HG03342 (cell line): Measurements from ENCODE around the gene NDST4.
A peak's percentile ranks its signal among the peaks of the same experiment; 100 is the strongest.

Experiments
- ATAC-seq: cut with Tn5 transposase; IDR thresholded peaks from one replicate; pipeline ENCODE4 v1.9.1; 2021; ENCODE audit warnings: mild to moderate bottlenecking, moderate library complexity; ENCODE audit not compliant: unreplicated experiment

Gene NDST4

GRCh38 chr4:114921191-114921590 is 192.2 kb downstream of the NDST4 start:
- no peak for ATAC-seq

- ATAC-seq, result no peak
Measured at GRCh38 chr4:114911111-114911510, 202.3 kb downstream of the NDST4 start.

- no peak for ATAC-seq
Measured at GRCh38 chr4:114907568-114907967, 205.9 kb downstream of the NDST4 start.

GRCh38 chr4:114905017-114905416 is 208.4 kb downstream of the NDST4 start:
- ATAC-seq, result no peak

- no peak for ATAC-seq
Measured at GRCh38 chr4:114900934-114901333, 212.5 kb downstream of the NDST4 start.

GRCh38 chr4:114890773-114891172 is 222.6 kb downstream of the NDST4 start:
- no peak for ATAC-seq

GRCh38 chr4:114886761-114887160 is 226.7 kb downstream of the NDST4 start:
- no peak for ATAC-seq

- ATAC-seq, result no peak
Measured at GRCh38 chr4:114883641-114884040, 229.8 kb downstream of the NDST4 start.

GRCh38 chr4:114879916-114880669 is 233.3 kb downstream of the NDST4 start:
- no peak for ATAC-seq

GRCh38 chr4:114875630-114876029 is 237.8 kb downstream of the NDST4 start:
- ATAC-seq, result no peak

GRCh38 chr4:114874321-114874720 is 239.1 kb downstream of the NDST4 start:
- ATAC-seq, result no peak

- ATAC-seq, result no peak
Measured at GRCh38 chr4:114870987-114871386, 242.4 kb downstream of the NDST4 start.

- ATAC-seq, result peak; percentile 62
Measured at GRCh38 chr4:114866901-114867670, 246.3 kb downstream of the NDST4 start.

- no peak for ATAC-seq
Measured at GRCh38 chr4:114864060-114864459, 249.4 kb downstream of the NDST4 start.

GRCh38 chr4:114860786-114861185 is 252.6 kb downstream of the NDST4 start:
- ATAC-seq, result no peak

- no peak for ATAC-seq
Measured at GRCh38 chr4:114857831-114858230, 255.6 kb downstream of the NDST4 start.

GRCh38 chr4:114839986-114840385 is 273.4 kb downstream of the NDST4 start:
- ATAC-seq, result no peak

- ATAC-seq, result no peak
Measured at GRCh38 chr4:114830628-114831027, 282.8 kb downstream of the NDST4 start.

- no peak for ATAC-seq
Measured at GRCh38 chr4:114827651-114828050, 285.8 kb downstream of the NDST4 start.

GRCh38 chr4:114815760-114816159 is 297.7 kb downstream of the NDST4 start:
- no peak for ATAC-seq

- ATAC-seq, result no peak
Measured at GRCh38 chr4:114813961-114814360, 299.5 kb downstream of the NDST4 start.

GRCh38 chr4:114811564-114812301 is 301.7 kb downstream of the NDST4 start:
- no peak for ATAC-seq
